Kidney (tissue), 14 donors: ENCODE results near the gene GMDS. TPM values are rescaled to one million over a fixed set of nuclear protein-coding genes. Genes with fewer than 3 reads are reported as not detected.
A peak's percentile ranks its signal among the peaks of the same experiment; 100 is the strongest.

Experiments used
- DNase-seq, 5 donors: peaks; one replicate each; pipeline ENCODE4 v3.0.0-alpha.2; 2013 to 2020
- FAIRE-seq: peaks from 2 replicates; lab custom pipeline; 2012; peaks lifted over from hg19 to GRCh38; lab: Jason Lieb, UNC
- H3K27ac ChIP-seq, 2 donors: one replicate each; pipeline ENCODE4 v1.7.0; 2013; ENCODE audit warnings: low read depth in 2 of 2, low read length in 2 of 2, inconsistent platforms in 1 of 2
- H3K27me3 ChIP-seq: one replicate; pipeline ENCODE4 v1.7.1; 2013; ENCODE audit warnings: low read length, inconsistent platforms; ENCODE audit not compliant: control insufficient read depth, insufficient read depth
- H3K36me3 ChIP-seq, 3 donors: one replicate each; pipeline versions ENCODE4 v1.7.0 to v1.7.1; 2013; ENCODE audit warnings: low read length in 3 of 3, control low read depth in 1 of 3, inconsistent platforms in 1 of 3; ENCODE audit not compliant: insufficient read depth in 3 of 3, control insufficient read depth in 2 of 3
- H3K4me1 ChIP-seq, 3 donors: one replicate each; pipeline versions ENCODE4 v1.7.0 to v1.7.1; 2013; ENCODE audit warnings: low read length in 3 of 3, inconsistent platforms in 1 of 3, low read depth in 1 of 3; ENCODE audit not compliant: control insufficient read depth in 2 of 3, insufficient read depth in 2 of 3
- H3K4me3 ChIP-seq, 3 donors: one replicate each; pipeline versions ENCODE4 v1.7.0 to v1.8.1; 2013; ENCODE audit warnings: low read length in 3 of 3, control low read depth in 1 of 3, inconsistent platforms in 1 of 3
- H3K9ac ChIP-seq, 3 donors: one replicate each; pipeline versions ENCODE4 v1.7.0 to v1.7.1; 2013; ENCODE audit warnings: low read length in 3 of 3, control low read depth in 1 of 3, inconsistent platforms in 1 of 3
- H3K9me3 ChIP-seq, 3 donors: one replicate each; pipeline versions ENCODE4 v1.7.0 to v1.7.1; 2013; ENCODE audit warnings: low read length in 3 of 3, control low read depth in 1 of 3, inconsistent platforms in 1 of 3; ENCODE audit not compliant: control insufficient read depth in 2 of 3, insufficient read depth in 1 of 3
- intact Hi-C: fragments of 100-400 bp; cut with DNase I; formaldehyde crosslinking; loops from one replicate; pipeline ENCODE4 v1.11.1; 2022
- polyA plus RNA-seq: library from polyadenylated mRNA; stranded (reverse); fragments of 350-450 nt; fragmentation: Illumina TruSeq; extraction: RNeasy Lipid Tissue Mini Kit (QIAGEN cat#74804); gene quantifications from one replicate; pipeline ENCODE4 v1.2.3, GENCODE V29; 2014; ENCODE audit warnings: low read depth, low replicate concordance; ENCODE audit not compliant: insufficient read depth
- total RNA-seq: library from RNA; stranded (reverse); fragmentation: NEBNext Ultra II Directional; extraction: Animal tissue kit (Norgen Biotek cat#: 25700); gene quantifications from one replicate; pipeline ENCODE4 v1.2.1, GENCODE V29; 2021
- TF ChIP-seq, protein P1 (sequence below): IDR thresholded peaks from 3 replicates; pipeline ENCODE4 v1.5.1; 2012; ENCODE audit warnings: mild to moderate bottlenecking, moderate library complexity, borderline replicate concordance; ENCODE audit not compliant: insufficient read depth; ENCODE audit errors: extremely low read depth
- donor health status: control.
- donor health status: control.
- donor health status: control.
- donor health status: control.
- donor health status: control.
- donor health status: DM: yes; HTN: yes; CAD: no.
- donor health status: Normal renal cell carcinoma (clear cell type).

Gene GMDS
- total and polyA plus RNA-seq, 2 donors from 2014 or later: 49.6 to 63.7 TPM

- peak in 2 of 5 donors; percentile 56 to 75 for DNase-seq
- no peaks in the 10 kb centered on the region for H3K36me3 ChIP-seq
- peaks cover 2 to 15% (median 12%) of the 10 kb centered on the region in 3 donors for H3K4me1 ChIP-seq
- H3K27ac ChIP-seq: peak overlapping the region; percentile 45 to 71
- intact Hi-C loops: no loop called here
- no peak for FAIRE-seq
- no peaks in the 10 kb centered on the region for H3K9me3 ChIP-seq
- no peak overlapping the region for H3K9ac ChIP-seq
- H3K27me3 ChIP-seq: no peaks in the 10 kb centered on the region
- TF ChIP-seq, protein P1, sequence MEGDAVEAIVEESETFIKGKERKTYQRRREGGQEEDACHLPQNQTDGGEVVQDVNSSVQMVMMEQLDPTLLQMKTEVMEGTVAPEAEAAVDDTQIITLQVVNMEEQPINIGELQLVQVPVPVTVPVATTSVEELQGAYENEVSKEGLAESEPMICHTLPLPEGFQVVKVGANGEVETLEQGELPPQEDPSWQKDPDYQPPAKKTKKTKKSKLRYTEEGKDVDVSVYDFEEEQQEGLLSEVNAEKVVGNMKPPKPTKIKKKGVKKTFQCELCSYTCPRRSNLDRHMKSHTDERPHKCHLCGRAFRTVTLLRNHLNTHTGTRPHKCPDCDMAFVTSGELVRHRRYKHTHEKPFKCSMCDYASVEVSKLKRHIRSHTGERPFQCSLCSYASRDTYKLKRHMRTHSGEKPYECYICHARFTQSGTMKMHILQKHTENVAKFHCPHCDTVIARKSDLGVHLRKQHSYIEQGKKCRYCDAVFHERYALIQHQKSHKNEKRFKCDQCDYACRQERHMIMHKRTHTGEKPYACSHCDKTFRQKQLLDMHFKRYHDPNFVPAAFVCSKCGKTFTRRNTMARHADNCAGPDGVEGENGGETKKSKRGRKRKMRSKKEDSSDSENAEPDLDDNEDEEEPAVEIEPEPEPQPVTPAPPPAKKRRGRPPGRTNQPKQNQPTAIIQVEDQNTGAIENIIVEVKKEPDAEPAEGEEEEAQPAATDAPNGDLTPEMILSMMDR: no peak
- H3K4me3 ChIP-seq: no peak overlapping the region
Observed at GRCh38 chr6:1778686-1779235, 466.6 kb downstream of the GMDS start.

- DNase-seq: peak in 3 of 5 donors; percentile 67 to 82 (median 81)
- FAIRE-seq: no peak
- Histone ChIP-seq H3K4me3 (no peak overlapping the region), H3K36me3 (no peaks in the 10 kb centered on the region), H3K4me1 (peaks cover 2 to 15% (median 12%) of the 10 kb centered on the region in 3 donors), H3K27ac (peak overlapping the region; percentile 45 to 57), H3K9ac (no peak overlapping the region), H3K27me3 (no peaks in the 10 kb centered on the region), H3K9me3 (no peaks in the 10 kb centered on the region)
- TF ChIP-seq, protein P1: no peak
- intact Hi-C loops: no loop called here
Observed at GRCh38 chr6:1777921-1778685, 467.3 kb downstream of the GMDS start.

DNA sequence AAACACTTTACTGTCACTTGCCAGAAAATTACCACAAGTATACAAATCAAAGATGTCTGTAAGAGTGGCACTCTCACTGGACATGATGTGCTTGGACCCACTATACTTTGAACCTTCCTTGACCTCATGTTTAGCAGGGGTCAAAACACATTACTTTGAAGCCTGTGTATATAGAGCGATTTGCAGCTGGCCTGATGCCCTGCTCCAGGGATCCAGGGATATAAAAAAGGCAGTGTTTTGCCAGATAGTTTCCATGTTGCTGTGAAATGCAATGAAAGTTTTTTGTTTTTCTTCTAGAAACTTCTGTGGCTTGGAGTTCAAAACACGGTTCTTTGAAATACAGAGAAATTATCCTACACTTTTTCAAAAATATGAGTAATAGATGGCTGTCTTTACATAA is 470.0 kb downstream of the GMDS start:
- no peak for FAIRE-seq
- Histone ChIP-seq H3K36me3 (no peaks in the 10 kb centered on the region), H3K9me3 (no peaks in the 10 kb centered on the region), H3K4me1 (peaks cover 2 to 15% (median 12%) of the 10 kb centered on the region in 3 donors), H3K9ac (no peak overlapping the region), H3K27ac (no peak overlapping the region), H3K27me3 (no peaks in the 10 kb centered on the region), H3K4me3 (no peak overlapping the region)
- TF ChIP-seq, protein P1: no peak
- DNase-seq: no peak
- intact Hi-C loops: no loop called here
